ENCODE measurements around the gene SCAMP2.

GRCh38 chr15:74840851-74841775 lies 32.1 kb downstream of the SCAMP2 start:
- no peak for TF ChIP-seq EZH2phosphoT487 (IDR thresholded peaks at IDR 0.05; ENCODE audit: unreplicated experiment)
- no peak for TF ChIP-seq CTCF (conservative IDR thresholded peaks at IDR 0.05; ENCODE audit: low read depth in 2 of 2)
- no peak for TF ChIP-seq POLR2AphosphoS5 (IDR thresholded peaks at IDR 0.05; ENCODE audit: low read depth)
- no peak for TF ChIP-seq CREB1 (CRISPR knock-in tag; IDR thresholded peaks at IDR 0.05; ENCODE audit: low read depth)
- no peak for TF ChIP-seq EZH2 (IDR thresholded peaks at IDR 0.05; ENCODE audit: low read depth, unreplicated experiment)
- no peak for TF ChIP-seq REST (IDR thresholded peaks at IDR 0.05; ENCODE audit: unreplicated experiment)
- TF ChIP-seq JUNB (IDR thresholded peaks at IDR 0.05; ENCODE audit: unreplicated experiment) = no peak
- TF ChIP-seq NANOG (IDR thresholded peaks at IDR 0.05; ENCODE audit: borderline replicate concordance) = no peak
- TF ChIP-seq ZNF331 (CRISPR knock-in tag; IDR thresholded peaks at IDR 0.05; ENCODE audit: low read depth) = no peak

All from GM23338 (cell line).